Panc1 (cell line): Measurements from ENCODE around the gene IFI30. TPM values are rescaled to one million over a fixed set of nuclear protein-coding genes. Genes with fewer than 3 reads are reported as not detected.

Experiments
- ATAC-seq: fragments of 200-7000 bp; cut with Tn5 transposase; 2 replicates; pipeline ENCODE4 v1.9.1; 2020; ENCODE audit warnings: mild to moderate bottlenecking, moderate library complexity
- BruUV-seq: library from RNA; stranded (reverse); fragments of 400-500 nt; replicated peaks from 2 replicates; lab custom pipeline; 2021; lab: Mats Ljungman, UMichigan
- CTCF ChIA-PET: fragments of 300-600 bp; sonication (Branson Sonifier 250); formaldehyde crosslinking; loops from one replicate; lab custom pipeline; 2022; ENCODE audit warnings: antibody characterized with exemption; lab: Charles Lee
- POLR2A ChIA-PET: fragments of 300-600 bp; sonication (Branson Sonifier 250); formaldehyde crosslinking; loops from one replicate; lab custom pipeline; 2022; ENCODE audit warnings: antibody characterized with exemption; lab: Charles Lee
- DNase-seq: peaks from one replicate; pipeline ENCODE4 v3.0.0-alpha.2; 2010; ENCODE audit warnings: low read depth, low spot score
- H3K27ac ChIP-seq: 2 replicates; pipeline ENCODE4 v1.5.1; 2011; ENCODE audit warnings: mild to moderate bottlenecking, low read length, inconsistent platforms
- H3K27me3 ChIP-seq: fragments of 200-500 bp; sonication (Bioruptor generic); 2 replicates; pipeline ENCODE4 v1.6.0; 2014; ENCODE audit warnings: low read length, inconsistent platforms; ENCODE audit not compliant: control insufficient read depth, insufficient read depth
- H3K36me3 ChIP-seq: fragments of 200-500 bp; sonication (Bioruptor generic); 2 replicates; pipeline ENCODE4 v1.5.1; 2014; ENCODE audit warnings: inconsistent platforms, mild to moderate bottlenecking, low read length, moderate library complexity; ENCODE audit not compliant: control insufficient read depth, insufficient read depth
- H3K4me1 ChIP-seq: 2 replicates; pipeline ENCODE4 v1.5.1; 2011; ENCODE audit warnings: inconsistent platforms, mild to moderate bottlenecking, low read length, moderate library complexity; ENCODE audit not compliant: control insufficient read depth, insufficient read depth
- H3K4me3 ChIP-seq, 2 experiments: 2 replicates each; pipeline ENCODE4 v1.5.1; 2011 to 2012; ENCODE audit warnings: low read depth in 2 of 2, low read length in 2 of 2, mild to moderate bottlenecking in 2 of 2, inconsistent platforms in 1 of 2, moderate library complexity in 1 of 2
- H3K9me3 ChIP-seq: fragments of 200-500 bp; sonication (Bioruptor generic); 2 replicates; pipeline ENCODE4 v1.5.1; 2014; ENCODE audit warnings: low read depth, mild to moderate bottlenecking, inconsistent platforms, low read length, moderate library complexity; ENCODE audit not compliant: control insufficient read depth, insufficient read depth
- CTCF ChIP-seq: fragments of 450-650 bp; IDR thresholded peaks from 2 replicates; pipeline ENCODE4 v1.5.1; 2017; ENCODE audit warnings: mild to moderate bottlenecking
- POLR2AphosphoS5 ChIP-seq: IDR thresholded peaks from 2 replicates; pipeline ENCODE4 v1.6.1; 2012; ENCODE audit warnings: mild to moderate bottlenecking, low read depth, low read length, moderate library complexity
- REST ChIP-seq, 2 experiments: IDR thresholded peaks; 2 replicates each; pipeline ENCODE4 v1.6.1; 2011 to 2012; ENCODE audit warnings: low read depth in 2 of 2, control low read depth in 1 of 2, low read length in 1 of 2, mild to moderate bottlenecking in 1 of 2, moderate library complexity in 1 of 2; ENCODE audit not compliant: insufficient read depth in 1 of 2
- SIN3A ChIP-seq: IDR thresholded peaks from 2 replicates; pipeline ENCODE4 v1.6.1; 2012; ENCODE audit warnings: low read depth, mild to moderate bottlenecking, low read length, moderate library complexity, borderline replicate concordance; ENCODE audit not compliant: insufficient read depth
- TCF7L2 ChIP-seq: IDR thresholded peaks from 2 replicates; pipeline ENCODE4 v1.6.1; 2011; ENCODE audit warnings: mild to moderate bottlenecking, low read depth, low read length, inconsistent platforms
- in situ Hi-C: cut with HindIII; loops from 2 replicates; pipeline ENCODE4 v1.10.0; 2016; ENCODE audit warnings: low sequenced_read_pairs, low pct_unique_long_range_greater_than_20kb
- intact Hi-C: fragments of 100-400 bp; cut with micrococcal nuclease; formaldehyde crosslinking; loops from one replicate; pipeline ENCODE4 v1.10.0; 2022; ENCODE audit not compliant: unreplicated experiment
- total RNA-seq: library from RNA; stranded (reverse); gene quantifications from one replicate; pipeline ENCODE4 v1.2.1, GENCODE V29; 2021; ENCODE audit not compliant: unreplicated experiment

IFI30 gene
- total RNA-seq, 1 experiment from 2014 or later = 39.7 TPM

- no peak overlapping the region for H3K27ac ChIP-seq
- BruUV-seq = no TSS peak
- peaks cover 5% of the 10 kb centered on the region for H3K4me1 ChIP-seq
- in situ Hi-C loops = no loop called here
- no peaks in the 10 kb centered on the region for H3K36me3 ChIP-seq
- POLR2A ChIA-PET = no interaction called here
- intact Hi-C loops = no loop called here
- no peak for TF ChIP-seq REST (IDR thresholded peaks at IDR 0.05; ENCODE audit: insufficient read depth in 1 of 2, low read depth in 2 of 2, low read length in 1 of 2)
- no peak for TF ChIP-seq POLR2AphosphoS5
- no peak for TF ChIP-seq CTCF
- TF ChIP-seq SIN3A = no peak
- no peak for TF ChIP-seq TCF7L2
- DNase-seq (no peak), ATAC-seq (no peak)
- H3K9me3 ChIP-seq = no peaks in the 10 kb centered on the region
- no peak overlapping the region for H3K4me3 ChIP-seq
- H3K27me3 ChIP-seq = no peaks in the 10 kb centered on the region
- CTCF ChIA-PET = interaction anchor here (0.7 kb wide), 1 partner anchor 139 kb away, joined by 3 read pairs; no protein-coding TSS in a partner anchor
These were observed 26.2 kb upstream of the IFI30 start for GRCh38 chr19:18147396-18147795.

GRCh38 chr19:18149596-18149975 is 24.0 kb upstream of the IFI30 start:
- Histone ChIP-seq H3K9me3 (no peaks in the 10 kb centered on the region), H3K4me1 (peaks cover 9% of the 10 kb centered on the region), H3K36me3 (peaks cover 2% of the 10 kb centered on the region; the same call in 1 of the 2 replicates), H3K27me3 (no peaks in the 10 kb centered on the region), H3K4me3 (no peak overlapping the region), H3K27ac (no peak overlapping the region)
- DNase-seq = no peak
- ChIA-PET POLR2A (no interaction called here), CTCF (no interaction called here)
- ATAC-seq = no peak
- in situ Hi-C loops = no loop called here
- no TSS peak for BruUV-seq
- intact Hi-C loops = no loop called here
- no peak for TF ChIP-seq CTCF
- no peak for TF ChIP-seq TCF7L2
- no peak for TF ChIP-seq REST (IDR thresholded peaks at IDR 0.05; ENCODE audit: insufficient read depth in 1 of 2, low read depth in 2 of 2, low read length in 1 of 2)
- TF ChIP-seq POLR2AphosphoS5 = no peak
- TF ChIP-seq SIN3A = no peak
